Esophagus squamous epithelium (tissue), 5 donors: ENCODE data around the gene SLC1A2. TPM values are rescaled to one million over a fixed set of nuclear protein-coding genes. Genes with fewer than 3 reads are reported as not detected.

Experiments
- DNase-seq: peaks from one replicate; lab custom pipeline; 2025; lab: John Stamatoyannopoulos, UW
- H3K27ac ChIP-seq, 4 donors: fragments of 200-600 bp; sonication (generic); one replicate each; pipeline ENCODE4 v1.5.1; 2016 to 2019; ENCODE audit warnings: mild to moderate bottlenecking in 1 of 4
- H3K27me3 ChIP-seq, 4 donors: fragments of 200-600 bp; sonication (generic); 1 replicate in 3 of 4; 2 replicates in 1 of 4; pipeline versions ENCODE4 v1.5.1 to v1.6.0; 2017 to 2021; ENCODE audit warnings: antibody characterized with exemption in 1 of 4
- H3K36me3 ChIP-seq, 3 donors: fragments of 200-600 bp; sonication (generic); one replicate each; pipeline ENCODE4 v1.5.1; 2016 to 2019
- H3K4me1 ChIP-seq, 3 donors: fragments of 200-600 bp; sonication (generic); one replicate each; pipeline ENCODE4 v1.5.1; 2017 to 2019
- H3K4me3 ChIP-seq, 4 donors: fragments of 200-600 bp; sonication (generic); 1 replicate in 3 of 4; 2 replicates in 1 of 4; pipeline ENCODE4 v1.5.1; 2016 to 2019; ENCODE audit warnings: mild to moderate bottlenecking in 2 of 4, moderate library complexity in 1 of 4
- H3K9me3 ChIP-seq, 3 donors: fragments of 200-600 bp; sonication (generic); one replicate each; pipeline ENCODE4 v1.5.1; 2016 to 2019
- CTCF ChIP-seq, 6 experiments: fragments of 450-650 bp in 4 of 6; fragments of 200-600 bp in 2 of 6; sonication (generic) in 2 of 6; IDR thresholded peaks; one replicate each; pipeline ENCODE4 v1.5.1; 2016 to 2019; ENCODE audit warnings: antibody characterized with exemption in 6 of 6, mild to moderate bottlenecking in 4 of 6, moderate library complexity in 4 of 6
- POLR2A ChIP-seq, 4 donors: fragments of 450-650 bp; IDR thresholded peaks; one replicate each; pipeline ENCODE4 v1.6.1; 2017; ENCODE audit warnings: antibody characterized with exemption in 4 of 4, mild to moderate bottlenecking in 4 of 4, moderate library complexity in 3 of 4
- WGBS, 2 donors: methylation state at CpG; one replicate each; pipeline ENCODE4 v1.1.5; 2018; 5-methylcytosine and 5-hydroxymethylcytosine counted together
- intact Hi-C: fragments of 100-400 bp; cut with DNase I; formaldehyde crosslinking; loops from one replicate; pipeline ENCODE4 v1.15.0; 2022
- total RNA-seq, 4 donors: library from RNA; depleted of rRNA; stranded (reverse); fragments of >200 nt; gene quantifications; one replicate each; pipeline ENCODE4 v1.1.0, GENCODE V29; 2016
- donor health status: DM: yes; HTN: yes; CAD: no.

Gene SLC1A2
- total RNA-seq, 4 donors from 2014 or later = 0.04 to 0.61 (median 0.19) TPM; not detected in 1

GRCh38 chr11:35327829-35328228 is 91.5 kb downstream of the SLC1A2 start:
- H3K4me3 ChIP-seq = no peak overlapping the region
- H3K4me1 ChIP-seq = peaks cover 0 to 20% (median 0%) of the 10 kb centered on the region in 3 donors
- no peaks in the 10 kb centered on the region for H3K27me3 ChIP-seq
- no peaks in the 10 kb centered on the region for H3K36me3 ChIP-seq
- H3K9me3 ChIP-seq = no peaks in the 10 kb centered on the region
- no peak for TF ChIP-seq CTCF (IDR thresholded peaks at IDR 0.05)
- no peak for TF ChIP-seq POLR2A (IDR thresholded peaks at IDR 0.05)
- DNase-seq = no peak
- intact Hi-C loops = no loop called here
- 67 to 88% methylated on average over 1 of the region's 1 CpG for WGBS, 2 donors
- H3K27ac ChIP-seq = no peak overlapping the region

GRCh38 chr11:35326266-35326879 is 93.0 kb downstream of the SLC1A2 start:
- intact Hi-C loops = no loop called here
- no peaks in the 10 kb centered on the region for H3K36me3 ChIP-seq
- H3K27me3 ChIP-seq = no peaks in the 10 kb centered on the region
- peaks cover 0 to 26% (median 0%) of the 10 kb centered on the region in 3 donors for H3K4me1 ChIP-seq
- H3K27ac ChIP-seq = peak overlapping the region in 3 of 4 donors; percentile 2 to 35 (median 16)
- DNase-seq = no peak
- WGBS, 2 donors = 59 to 61% methylated on average over 2 to 3 of the region's 3 CpGs
- no peak for TF ChIP-seq POLR2A (IDR thresholded peaks at IDR 0.05)
- no peak for TF ChIP-seq CTCF (IDR thresholded peaks at IDR 0.05)
- no peaks in the 10 kb centered on the region for H3K9me3 ChIP-seq
- H3K4me3 ChIP-seq = no peak overlapping the region

DNA sequence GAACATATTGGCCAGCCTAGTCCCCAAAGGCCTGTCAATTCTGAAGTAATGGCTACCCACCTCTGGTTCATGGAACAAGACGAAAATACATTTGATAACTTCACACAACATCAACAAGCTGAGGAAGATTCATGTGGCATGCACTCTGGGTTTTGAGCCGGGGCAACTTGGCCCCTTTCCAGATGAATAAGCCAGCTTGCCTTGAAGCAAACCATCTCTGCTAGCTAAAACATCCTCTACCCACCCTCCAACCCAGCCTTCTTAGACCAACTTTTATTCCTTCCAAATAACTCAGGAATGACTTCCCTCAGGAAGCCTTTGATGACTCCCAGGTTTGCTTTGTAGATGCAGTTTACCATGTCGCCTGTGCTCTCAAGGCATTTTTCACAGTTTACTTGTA is 94.4 kb downstream of the SLC1A2 start:
- TF ChIP-seq CTCF (IDR thresholded peaks at IDR 0.05) = no peak
- no peak for TF ChIP-seq POLR2A (IDR thresholded peaks at IDR 0.05)
- H3K36me3 ChIP-seq = no peaks in the 10 kb centered on the region
- H3K9me3 ChIP-seq = no peaks in the 10 kb centered on the region
- 78 to 82% methylated on average over 3 of the region's 3 CpGs for WGBS, 2 donors
- intact Hi-C loops = no loop called here
- no peak overlapping the region for H3K4me3 ChIP-seq
- DNase-seq = no peak
- no peaks in the 10 kb centered on the region for H3K27me3 ChIP-seq
- H3K27ac ChIP-seq = no peak overlapping the region
- peaks cover 0 to 17% (median 0%) of the 10 kb centered on the region in 3 donors for H3K4me1 ChIP-seq

DNA sequence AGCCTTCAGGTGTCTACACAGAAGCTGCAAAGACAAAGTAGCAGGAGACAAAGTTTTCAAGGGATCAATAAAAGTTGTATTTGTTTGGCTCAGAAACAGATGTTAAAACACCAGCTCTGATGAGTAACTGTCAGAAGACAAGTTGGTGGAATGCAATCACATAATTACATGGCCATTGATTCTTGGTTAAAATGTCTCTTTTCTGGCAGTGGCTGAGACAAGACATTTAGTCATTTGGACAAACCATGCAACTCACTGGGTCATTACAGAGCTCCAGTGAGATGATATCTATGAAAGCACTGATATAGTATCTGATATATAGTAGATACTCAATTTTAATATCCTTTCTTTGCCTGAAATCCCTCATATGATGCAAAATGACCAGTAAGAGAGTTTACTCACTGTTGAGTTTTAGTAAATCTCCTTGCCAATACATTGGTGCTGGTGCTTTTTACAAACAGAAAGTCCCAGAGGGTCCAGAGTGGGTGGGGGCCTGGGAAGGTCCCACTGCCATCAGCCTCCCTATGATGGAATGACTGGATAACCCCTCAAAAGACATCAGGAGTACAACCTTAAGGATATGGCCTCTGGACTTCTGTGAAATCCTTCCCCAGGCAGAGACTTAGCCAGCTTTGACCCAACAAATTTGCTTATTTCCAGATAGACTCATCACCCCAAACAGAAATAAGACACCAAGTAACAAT is 95.0 kb downstream of the SLC1A2 start:
- DNase-seq = no peak
- no peaks in the 10 kb centered on the region for H3K9me3 ChIP-seq
- no peak for TF ChIP-seq CTCF (IDR thresholded peaks at IDR 0.05)
- no peak for TF ChIP-seq POLR2A (IDR thresholded peaks at IDR 0.05)
- H3K4me3 ChIP-seq = no peak overlapping the region
- no peaks in the 10 kb centered on the region for H3K27me3 ChIP-seq
- intact Hi-C loops = no loop called here
- H3K4me1 ChIP-seq = peaks cover 0 to 16% (median 0%) of the 10 kb centered on the region in 3 donors
- H3K36me3 ChIP-seq = no peaks in the 10 kb centered on the region
- no peak overlapping the region for H3K27ac ChIP-seq

- Histone ChIP-seq H3K4me1 (peaks cover 0 to 16% (median 0%) of the 10 kb centered on the region in 3 donors), H3K27ac (no peak overlapping the region), H3K27me3 (no peaks in the 10 kb centered on the region), H3K4me3 (no peak overlapping the region), H3K9me3 (no peaks in the 10 kb centered on the region), H3K36me3 (no peaks in the 10 kb centered on the region)
- intact Hi-C loops = no loop called here
- WGBS, 2 donors = 74 to 78% methylated on average over 9 of the region's 9 CpGs
- DNase-seq = no peak
- TF ChIP-seq CTCF (IDR thresholded peaks at IDR 0.05) (no peak), POLR2A (IDR thresholded peaks at IDR 0.05) (no peak)
Observed at GRCh38 chr11:35323076-35323868, 96.1 kb downstream of the SLC1A2 start.
